ENCODE results near the gene ARL17A. TPM values are rescaled to one million over a fixed set of nuclear protein-coding genes. Genes with fewer than 3 reads are reported as not detected.
"Not testable (repeated sequence)": the region's sequence is repeated elsewhere in the genome, so short reads cannot be mapped to it uniquely, and the experiment has no call there.

The ARL17A gene
- polyA plus RNA-seq (2013, experiment 1 of 2; ENCODE audit: insufficient read length) = 8.3 TPM
- 8.9 TPM for polyA plus RNA-seq (2013, experiment 2 of 2; ENCODE audit: insufficient read length)

- not testable (repeated sequence) for DNase-seq
These were observed at the start of gene ARL17A for GRCh38 chr17:46579083-46580075. Gene ARL17A (minus strand): TSS chr17:46579691. CDS start chr17:46576322, 3,369 bp downstream.

GRCh38 chr17:46628753-46629436 is 49.4 kb upstream of the ARL17A start:
- not testable (repeated sequence) for DNase-seq

DNA sequence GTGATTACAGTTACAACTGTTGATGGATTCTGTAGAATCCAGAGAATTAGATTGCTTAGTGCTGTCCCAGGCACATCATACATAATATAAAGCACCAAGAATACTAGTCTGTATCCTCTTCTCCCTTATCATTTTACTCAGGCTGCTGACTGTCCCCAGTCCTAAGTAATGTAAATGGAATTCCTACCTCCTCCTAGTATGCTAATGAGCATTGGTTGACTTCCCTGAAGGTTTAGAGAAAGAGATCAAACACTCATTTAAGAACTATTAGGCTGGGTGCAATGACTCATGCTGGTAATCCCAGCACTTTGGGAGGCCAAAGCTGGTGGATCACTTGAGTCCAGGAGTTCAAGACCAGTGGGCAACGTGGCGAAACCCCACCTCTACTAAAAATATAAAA is 48.0 kb upstream of the ARL17A start:
- not testable (repeated sequence) for DNase-seq

GRCh38 chr17:46624726-46625125 is 45.2 kb upstream of the ARL17A start:
- not testable (repeated sequence) for DNase-seq

DNA sequence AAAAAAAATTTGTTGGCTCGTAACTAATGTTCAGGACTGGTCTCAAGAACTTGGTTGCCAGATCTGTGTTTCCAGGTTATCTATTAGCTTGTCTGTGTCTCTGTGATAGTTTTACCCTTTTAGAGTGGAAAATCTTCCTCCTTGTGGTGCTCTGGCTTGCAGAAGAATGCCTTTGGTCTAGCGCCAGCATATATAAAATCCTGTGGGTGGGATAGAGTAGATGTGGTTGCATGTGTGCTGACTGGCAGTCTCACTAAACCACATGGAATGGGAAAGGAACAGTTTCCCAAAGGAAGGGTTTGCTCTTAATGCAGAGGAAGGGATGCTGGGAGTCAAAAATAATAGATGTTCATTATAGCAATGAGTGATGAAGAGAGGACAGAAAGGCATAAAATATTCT is 44.3 kb upstream of the ARL17A start:
- not testable (repeated sequence) for DNase-seq

GRCh38 chr17:46618975-46619374 is 39.5 kb upstream of the ARL17A start:
- not testable (repeated sequence) for DNase-seq

DNA sequence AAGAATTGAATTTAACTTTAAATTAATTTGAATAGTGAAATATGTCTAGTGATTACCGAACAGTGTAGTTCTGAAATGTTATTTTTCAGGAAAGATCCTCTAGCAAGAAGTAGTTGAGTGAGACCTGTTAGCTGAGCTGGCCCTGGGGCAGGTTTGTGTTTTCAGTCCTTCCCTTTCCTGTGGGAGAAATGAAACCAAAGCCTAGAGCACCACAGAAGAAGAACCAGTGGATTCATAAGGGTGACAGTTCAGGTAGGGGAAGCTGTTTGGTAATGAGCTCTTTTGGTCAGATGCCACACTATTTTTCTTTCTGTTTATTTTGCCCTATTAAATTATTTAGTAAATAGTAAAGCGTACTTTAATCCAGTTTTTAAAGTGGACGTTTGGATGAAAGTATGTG is 37.6 kb upstream of the ARL17A start:
- not testable (repeated sequence) for DNase-seq

GRCh38 chr17:46613876-46614275 is 34.4 kb upstream of the ARL17A start:
- not testable (repeated sequence) for DNase-seq

GRCh38 chr17:46611304-46611703 is 31.8 kb upstream of the ARL17A start:
- not testable (repeated sequence) for DNase-seq

DNA sequence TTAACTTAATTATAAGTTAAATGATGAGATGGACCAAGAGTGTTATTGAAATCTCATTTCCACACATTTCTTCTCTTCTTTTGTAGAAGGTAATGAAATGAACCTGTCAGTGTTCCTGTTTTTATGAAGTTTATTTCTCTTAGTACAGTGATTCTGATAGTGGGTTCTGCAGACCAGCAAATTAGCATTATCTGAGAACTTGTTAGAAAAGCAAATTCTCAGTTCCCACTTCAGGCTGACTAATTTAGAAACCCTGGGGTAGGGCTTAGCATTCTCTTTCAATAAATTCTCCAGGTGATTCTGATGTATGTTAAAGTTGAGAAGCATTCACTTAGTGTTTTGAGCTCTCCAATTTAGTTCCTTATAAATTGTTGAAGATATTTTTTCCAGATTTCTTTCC is 23.6 kb upstream of the ARL17A start:
- DNase-seq = not testable (repeated sequence)

GRCh38 chr17:46600767-46601166 is 21.3 kb upstream of the ARL17A start:
- DNase-seq = not testable (repeated sequence)

GRCh38 chr17:46598344-46598931 is 18.9 kb upstream of the ARL17A start:
- not testable (repeated sequence) for DNase-seq

DNA sequence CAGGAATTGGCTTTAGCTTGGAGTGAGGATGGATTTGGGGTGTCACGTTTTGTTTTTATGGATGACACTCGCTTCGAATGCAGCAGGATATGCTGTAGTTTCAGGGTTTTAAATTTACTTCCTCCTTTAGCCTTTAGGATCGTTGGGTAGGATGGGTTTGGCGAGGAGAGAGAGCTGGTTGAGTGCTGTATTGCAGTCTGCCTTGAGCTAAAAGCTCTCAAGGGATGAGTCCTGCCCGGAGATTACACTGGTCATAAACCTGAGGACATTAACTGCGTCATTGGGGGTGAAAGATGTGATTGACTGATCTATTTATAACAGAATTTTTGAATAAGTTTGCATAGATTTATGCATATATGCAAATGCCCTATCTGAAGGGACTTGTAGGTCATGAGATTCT is 11.8 kb upstream of the ARL17A start:
- not testable (repeated sequence) for DNase-seq

DNA sequence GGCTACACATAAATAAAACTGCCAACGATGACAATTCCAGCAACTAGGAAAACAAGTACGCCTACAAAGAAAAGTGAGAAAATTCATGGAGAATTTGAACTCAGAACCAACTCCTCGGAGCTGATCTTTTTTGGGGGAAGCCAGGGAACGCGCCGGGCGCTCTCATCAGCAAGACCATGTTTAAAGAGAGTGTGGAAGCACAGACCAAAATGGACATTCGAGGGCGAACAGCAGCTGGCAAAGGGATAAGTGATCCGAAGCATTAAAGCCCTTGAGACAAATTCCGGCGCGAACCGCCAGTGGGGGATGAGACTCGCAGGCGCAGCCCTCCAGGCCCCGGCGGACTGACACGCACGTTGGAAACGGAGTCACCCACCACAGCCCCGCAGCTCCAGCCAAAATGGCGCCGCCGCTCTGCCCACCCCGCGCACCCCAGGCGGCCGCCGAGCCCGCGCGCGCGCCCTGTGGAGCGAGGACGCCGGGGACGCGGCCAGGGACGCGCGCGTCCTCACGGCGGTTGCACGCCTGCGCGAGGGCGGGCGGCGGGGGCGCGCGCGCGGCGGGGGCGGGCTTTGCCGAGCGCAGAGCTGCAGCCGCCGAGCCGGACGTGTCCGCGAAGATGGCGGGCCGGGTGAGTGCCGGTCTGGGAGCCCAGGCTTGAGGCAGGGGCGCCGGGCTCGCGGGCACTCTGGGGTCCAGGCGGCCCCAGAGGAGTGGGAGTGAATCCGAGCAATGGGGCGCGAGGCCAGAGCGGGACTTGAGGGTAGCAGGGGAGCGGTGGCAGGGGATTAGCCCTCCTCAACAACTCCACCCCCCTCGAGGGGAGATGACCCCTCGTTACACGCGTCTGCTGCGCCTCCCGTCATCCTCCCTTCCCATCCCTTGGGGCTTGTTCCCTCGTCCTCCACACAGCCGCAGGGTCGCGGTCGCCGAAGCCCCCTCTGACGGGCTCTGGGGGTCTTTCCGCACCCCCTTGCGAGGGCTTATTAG is 11.0 kb upstream of the ARL17A start, which contains the start of gene NSF:
NSF (plus strand) TSS at position 513 of the 990 bp plus-strand sequence; CDS start at position 620, 107 bp downstream.
- not testable (repeated sequence) for DNase-seq

- DNase-seq = not testable (repeated sequence)
These were observed 6.0 kb upstream of the ARL17A start for GRCh38 chr17:46585444-46585843.

- not testable (repeated sequence) for DNase-seq
These were observed 591 bp upstream of the ARL17A start for GRCh38 chr17:46580082-46580481.

- DNase-seq = not testable (repeated sequence)
These were observed 7.7 kb downstream of the ARL17A start for GRCh38 chr17:46571796-46572195.

- not testable (repeated sequence) for DNase-seq
These were observed 12.5 kb downstream of the ARL17A start for GRCh38 chr17:46566980-46567379.

DNA sequence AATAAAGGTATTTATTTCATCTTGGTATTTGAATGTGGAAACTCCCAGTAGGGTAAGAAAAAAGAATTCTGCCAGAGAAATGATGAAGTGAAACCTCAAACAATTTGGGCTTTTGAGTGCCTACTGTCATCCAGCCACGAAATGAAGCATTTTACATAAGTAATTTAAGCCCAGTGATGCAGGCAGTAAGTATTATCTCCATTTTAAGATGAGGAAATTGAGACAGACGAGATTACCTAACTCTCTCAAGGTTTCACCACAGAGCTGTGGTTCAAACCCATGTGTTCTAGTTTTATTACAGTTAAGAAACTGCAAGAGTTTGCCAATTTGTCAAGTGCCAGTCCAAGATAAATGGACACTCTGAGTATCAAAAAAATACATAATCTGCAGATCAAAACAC is 13.2 kb downstream of the ARL17A start:
- DNase-seq = not testable (repeated sequence)

- not testable (repeated sequence) for DNase-seq
These were observed 19.4 kb downstream of the ARL17A start for GRCh38 chr17:46560048-46560447.

- DNase-seq = not testable (repeated sequence)
These were observed 20.3 kb downstream of the ARL17A start for GRCh38 chr17:46559155-46559554.
